ENCODE data around the gene GCH1. TPM values are rescaled to one million over a fixed set of nuclear protein-coding genes. Genes with fewer than 3 reads are reported as not detected.

Gene GCH1
- total RNA-seq, 4 donors from 2014 or later: 6.9 to 13.2 (median 8.1) TPM

DNA sequence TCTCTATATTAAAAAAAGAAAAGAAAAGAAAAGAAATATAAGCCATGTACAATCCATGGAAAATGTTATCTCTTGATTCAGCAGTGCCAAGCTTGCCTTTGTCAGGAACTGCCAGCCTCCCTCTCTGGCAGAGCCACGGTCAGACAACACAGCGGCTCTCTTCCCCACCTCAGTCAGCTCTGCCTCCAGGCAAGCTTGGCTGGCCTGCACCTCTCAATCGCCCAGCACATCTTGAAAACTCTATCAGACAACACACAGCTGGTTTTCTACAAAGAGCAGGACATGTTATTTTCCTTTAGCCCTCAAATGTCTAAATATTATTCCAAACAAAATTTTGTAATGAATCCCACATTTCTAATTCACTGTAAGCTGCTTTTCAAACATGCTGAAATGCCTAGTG, 20.0 kb upstream of the GCH1 start:
- H3K27me3 ChIP-seq: no peaks in the 10 kb centered on the region
- DNase-seq (ENCODE audit: low spot score in 2 of 2): no peak
- no peaks in the 10 kb centered on the region for H3K36me3 ChIP-seq
- no peak overlapping the region for H3K27ac ChIP-seq
- TF ChIP-seq POLR2A (IDR thresholded peaks at IDR 0.05) (no peak), EP300 (IDR thresholded peaks at IDR 0.05) (no peak), CTCF (IDR thresholded peaks at IDR 0.05) (no peak)
- WGBS, 2 donors: 51% methylated on average over 3 of the region's 3 CpGs
- no peaks in the 10 kb centered on the region for H3K9me3 ChIP-seq
- H3K4me3 ChIP-seq: no peak overlapping the region
- no peaks in the 10 kb centered on the region for H3K4me1 ChIP-seq

GRCh38 chr14:54920052-54920451, 17.4 kb upstream of the GCH1 start:
- Histone ChIP-seq H3K4me3 (no peak overlapping the region), H3K9me3 (no peaks in the 10 kb centered on the region), H3K27ac (no peak overlapping the region), H3K27me3 (no peaks in the 10 kb centered on the region), H3K36me3 (no peaks in the 10 kb centered on the region), H3K4me1 (no peaks in the 10 kb centered on the region)
- no peak for TF ChIP-seq POLR2A (IDR thresholded peaks at IDR 0.05)
- no peak for TF ChIP-seq CTCF (IDR thresholded peaks at IDR 0.05)
- TF ChIP-seq EP300 (IDR thresholded peaks at IDR 0.05): no peak
- DNase-seq (ENCODE audit: low spot score in 2 of 2): no peak
- 58 to 63% methylated on average over 1 of the region's 1 CpG for WGBS, 2 donors

DNA sequence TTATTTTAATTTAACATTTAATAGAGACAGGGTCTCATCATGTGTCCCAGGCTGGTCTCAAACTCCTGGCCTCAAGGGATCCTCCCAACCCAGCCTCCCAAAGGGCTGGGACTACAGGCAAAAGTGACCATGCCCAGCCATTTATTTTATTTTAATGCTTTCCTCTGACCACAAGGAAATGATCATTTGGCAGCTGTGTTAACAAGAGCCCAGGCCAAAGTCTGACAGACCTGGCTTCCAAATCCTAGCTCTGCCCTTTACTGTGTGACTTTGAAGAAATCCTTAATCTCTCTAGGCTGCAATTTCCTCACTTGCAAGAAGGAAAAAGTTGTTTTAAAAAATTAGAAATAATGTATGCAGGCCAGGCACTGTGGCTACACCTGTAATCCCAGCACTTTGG, 16.7 kb upstream of the GCH1 start:
- H3K36me3 ChIP-seq: no peaks in the 10 kb centered on the region
- no peak overlapping the region for H3K27ac ChIP-seq
- DNase-seq (ENCODE audit: low spot score in 2 of 2): no peak
- H3K4me3 ChIP-seq: no peak overlapping the region
- H3K27me3 ChIP-seq: no peaks in the 10 kb centered on the region
- no peaks in the 10 kb centered on the region for H3K4me1 ChIP-seq
- no peaks in the 10 kb centered on the region for H3K9me3 ChIP-seq
- TF ChIP-seq POLR2A (IDR thresholded peaks at IDR 0.05) (no peak), CTCF (IDR thresholded peaks at IDR 0.05) (no peak), EP300 (IDR thresholded peaks at IDR 0.05) (no peak)

DNA sequence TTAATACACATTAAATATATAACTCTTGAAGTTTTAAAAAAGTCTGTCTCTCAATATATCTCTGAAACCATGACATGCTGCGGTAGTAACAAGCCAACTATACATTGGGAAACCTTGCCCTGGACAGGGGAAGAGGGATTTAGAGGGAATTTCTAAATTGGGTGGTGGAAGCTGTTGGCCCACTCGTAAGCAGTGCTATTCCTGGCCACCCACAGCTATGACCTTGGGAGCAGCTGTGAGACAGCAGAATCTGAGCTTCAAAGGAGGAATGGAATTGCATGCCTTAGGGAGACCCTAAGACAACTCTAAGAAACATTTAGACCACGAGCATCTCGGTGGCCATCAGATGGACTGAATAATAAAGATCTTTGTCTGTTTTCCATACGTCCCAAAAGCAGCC, 15.8 kb upstream of the GCH1 start:
- TF ChIP-seq POLR2A (IDR thresholded peaks at IDR 0.05) (no peak), EP300 (IDR thresholded peaks at IDR 0.05) (no peak), CTCF (IDR thresholded peaks at IDR 0.05) (no peak)
- Histone ChIP-seq H3K36me3 (no peaks in the 10 kb centered on the region), H3K4me3 (no peak overlapping the region), H3K27me3 (no peaks in the 10 kb centered on the region), H3K9me3 (no peaks in the 10 kb centered on the region), H3K27ac (no peak overlapping the region), H3K4me1 (no peaks in the 10 kb centered on the region)
- no peak for DNase-seq (ENCODE audit: low spot score in 2 of 2)
- 41 to 42% methylated on average over 5 of the region's 5 CpGs for WGBS, 2 donors

- no peaks in the 10 kb centered on the region for H3K4me1 ChIP-seq
- no peak overlapping the region for H3K4me3 ChIP-seq
- TF ChIP-seq CTCF (IDR thresholded peaks at IDR 0.05) (no peak), EP300 (IDR thresholded peaks at IDR 0.05) (no peak), POLR2A (IDR thresholded peaks at IDR 0.05) (no peak)
- no peaks in the 10 kb centered on the region for H3K9me3 ChIP-seq
- H3K36me3 ChIP-seq: no peaks in the 10 kb centered on the region
- no peaks in the 10 kb centered on the region for H3K27me3 ChIP-seq
- H3K27ac ChIP-seq: no peak overlapping the region
- 85 to 89% methylated on average over 1 of the region's 1 CpG for WGBS, 2 donors
- no peak for DNase-seq (ENCODE audit: low spot score in 2 of 2)
These were observed 13.5 kb upstream of the GCH1 start for GRCh38 chr14:54916101-54916500.

Data from tibial nerve (tissue), 4 donors.